Measurements from ENCODE around the gene ACTG2. TPM values are rescaled to one million over a fixed set of nuclear protein-coding genes. Genes with fewer than 3 reads are reported as not detected.
"Not testable (repeated sequence)": the region's sequence is repeated elsewhere in the genome, so short reads cannot be mapped to it uniquely, and the experiment has no call there.

Gene ACTG2
- total RNA-seq, 2 experiments from 2014 or later = not detected

DNA sequence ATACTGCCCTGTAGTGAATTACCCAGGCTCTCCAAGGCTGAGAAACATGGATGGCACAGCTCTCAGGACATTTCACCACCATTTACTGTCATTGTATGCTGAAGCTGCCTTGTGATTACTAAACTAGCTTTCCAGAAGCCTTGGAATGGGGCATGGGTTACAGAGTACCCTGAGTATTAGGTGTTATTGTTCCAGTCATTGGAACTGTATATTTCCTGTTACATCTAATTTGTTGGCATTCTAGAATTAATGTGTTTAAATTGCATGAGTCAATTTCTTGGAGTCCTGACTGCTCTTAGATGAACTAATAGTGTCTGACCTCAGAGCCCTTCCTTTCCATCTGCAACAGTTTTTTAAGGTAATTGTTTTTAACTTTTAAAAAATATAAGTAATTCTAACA is 42.8 kb downstream of the ACTG2 start:
- Mint-ChIP-seq H3K4me3 (no peak overlapping the region), H3K27ac (no peak overlapping the region), H3K9me3 (no peaks in the 10 kb centered on the region), H3K4me1 (peaks cover 70% of the 10 kb centered on the region), H3K27me3 (no peaks in the 10 kb centered on the region), H3K36me3 (ENCODE audit: low read depth) (peaks cover 76% of the 10 kb centered on the region)
- CTCF ChIA-PET = interaction anchor here (1.0 to 1.3 kb wide), 2 partner anchors 9 to 34 kb away, joined by 3 read pairs; no protein-coding TSS in a partner anchor
- POLR2A ChIA-PET = no interaction called here
- no peak for DNase-seq

DNA sequence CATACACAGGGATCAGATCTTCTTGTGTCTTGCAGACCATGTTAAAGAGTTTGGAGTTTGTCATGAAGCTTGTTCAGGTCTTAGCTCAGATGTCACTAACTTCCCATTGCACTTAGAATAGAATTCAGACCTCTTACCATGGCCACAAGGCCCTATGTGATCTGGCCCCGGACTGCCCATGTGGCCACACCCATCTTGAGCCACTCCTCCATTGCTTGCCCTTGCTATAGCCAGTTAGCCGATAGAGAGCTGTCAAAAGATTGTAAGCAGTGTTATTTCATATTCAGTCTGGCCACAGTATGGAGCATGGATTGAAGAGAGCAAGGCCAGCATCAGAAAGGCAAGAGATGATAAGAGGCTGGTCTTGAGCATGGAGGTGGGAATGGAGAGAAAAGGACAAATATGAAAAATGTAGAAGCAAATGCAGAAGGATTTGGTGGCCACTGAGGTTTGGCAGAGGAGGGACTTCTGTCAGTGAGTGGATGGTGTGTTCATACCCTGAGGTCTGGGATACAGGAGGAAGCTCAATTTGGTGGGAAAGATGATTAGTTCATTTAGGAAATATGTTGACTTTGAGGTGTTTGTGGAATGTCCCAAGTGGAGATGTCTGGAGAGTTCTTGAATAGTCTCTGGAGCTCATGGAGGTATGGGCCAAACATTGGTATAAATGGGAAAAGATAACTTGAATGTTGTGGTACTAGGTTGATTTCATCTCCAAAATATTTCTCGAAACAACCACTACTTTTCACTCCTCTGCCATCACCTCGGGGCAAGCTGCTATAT is 44.5 kb downstream of the ACTG2 start:
- H3K27ac Mint-ChIP-seq = no peak overlapping the region
- H3K27me3 Mint-ChIP-seq = no peaks in the 10 kb centered on the region
- H3K4me1 Mint-ChIP-seq = peaks cover 62% of the 10 kb centered on the region
- POLR2A ChIA-PET = no interaction called here
- DNase-seq = no peak
- CTCF ChIA-PET = interaction anchor here (0.6 to 1.5 kb wide), 4 partner anchors 12 to 48 kb away, joined by 3 to 7 read pairs (median 5); partner anchors contain the start of gene TET3
- H3K4me3 Mint-ChIP-seq = no peak overlapping the region
- H3K9me3 Mint-ChIP-seq = no peaks in the 10 kb centered on the region
- peaks cover 70% of the 10 kb centered on the region for H3K36me3 Mint-ChIP-seq (ENCODE audit: low read depth)

DNA sequence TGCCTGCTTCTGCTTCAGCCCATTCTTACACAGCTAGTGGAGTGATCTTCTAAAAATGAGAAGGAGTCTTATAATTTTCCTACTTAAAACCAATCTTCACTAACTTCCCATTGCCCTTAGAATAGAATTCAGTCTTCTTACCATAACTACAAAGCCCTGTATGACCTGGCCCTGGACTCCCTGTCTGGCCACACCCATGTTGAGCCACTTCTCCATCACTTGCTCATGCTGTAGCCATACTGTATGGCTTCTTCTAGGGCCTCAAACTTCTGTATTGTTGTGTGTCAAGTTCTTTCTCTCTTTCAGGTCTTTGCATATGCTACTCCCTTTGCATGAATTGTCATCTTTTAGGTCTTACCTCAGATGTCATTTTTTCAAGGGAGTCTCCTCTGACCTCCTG is 45.1 kb downstream of the ACTG2 start:
- Mint-ChIP-seq H3K36me3 (ENCODE audit: low read depth) (peaks cover 68% of the 10 kb centered on the region), H3K27ac (no peak overlapping the region), H3K27me3 (no peaks in the 10 kb centered on the region), H3K4me3 (no peak overlapping the region), H3K4me1 (peaks cover 59% of the 10 kb centered on the region), H3K9me3 (no peaks in the 10 kb centered on the region)
- POLR2A ChIA-PET = no interaction called here
- no peak for DNase-seq
- CTCF ChIA-PET = interaction anchor here (0.9 to 1.5 kb wide), 2 partner anchors 14 to 47 kb away, joined by 3 to 4 read pairs; partner anchors contain the start of gene TET3

DNA sequence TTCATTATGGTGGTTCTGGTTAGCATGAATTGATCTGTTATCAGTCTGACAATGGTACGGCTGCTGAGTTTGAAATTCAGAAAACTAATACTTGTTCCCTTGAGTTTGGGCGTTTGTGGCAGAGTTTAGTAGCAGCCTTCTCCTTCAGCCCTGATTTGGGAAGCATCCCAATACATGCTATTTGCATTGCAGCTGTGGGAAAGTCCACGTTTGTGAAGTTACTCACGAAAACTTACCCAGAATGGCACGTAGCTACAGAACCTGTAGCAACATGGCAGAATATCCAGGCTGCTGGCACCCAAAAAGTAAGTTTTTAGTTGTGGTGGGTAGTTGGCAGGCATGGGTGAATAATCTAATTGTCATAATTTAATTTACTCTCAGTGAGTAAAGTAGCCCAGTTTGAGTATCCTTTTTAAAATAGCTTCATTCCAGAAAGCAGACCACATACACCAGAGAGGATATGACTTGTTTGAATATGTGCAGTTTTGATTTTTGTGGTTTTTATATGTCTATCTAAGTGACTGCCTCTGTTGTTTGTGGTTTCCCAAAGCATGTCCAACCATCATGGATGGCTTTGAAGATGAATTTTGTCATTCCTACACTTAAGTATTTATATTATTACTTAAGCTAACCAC is 46.0 kb downstream of the ACTG2 start:
- Mint-ChIP-seq H3K27ac (no peak overlapping the region), H3K27me3 (no peaks in the 10 kb centered on the region), H3K4me1 (peaks cover 55% of the 10 kb centered on the region), H3K36me3 (ENCODE audit: low read depth) (peaks cover 65% of the 10 kb centered on the region), H3K4me3 (no peak overlapping the region), H3K9me3 (no peaks in the 10 kb centered on the region)
- POLR2A ChIA-PET = no interaction called here
- DNase-seq = no peak
- CTCF ChIA-PET = interaction anchor here (0.6 to 0.8 kb wide), 2 partner anchors 23 to 32 kb away, joined by 4 to 5 read pairs; no protein-coding TSS in a partner anchor

DNA sequence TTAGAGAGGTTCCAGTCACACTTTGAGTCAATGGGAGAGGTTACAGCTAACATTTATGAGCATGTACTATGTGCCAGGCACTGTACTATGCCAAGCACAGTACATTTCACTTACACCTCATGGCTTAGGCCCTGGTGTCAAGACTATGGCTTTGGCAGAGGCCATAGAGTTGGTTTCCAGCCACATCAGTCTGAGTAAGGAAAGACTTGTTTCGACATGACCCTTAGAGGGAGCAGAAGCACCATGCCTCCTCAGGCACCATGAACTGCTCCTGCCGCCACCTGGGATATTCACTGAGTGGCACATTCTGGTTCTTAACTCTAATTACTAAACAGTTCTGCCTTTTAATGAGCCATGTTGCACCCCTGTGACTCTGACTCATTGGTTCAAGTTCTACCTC is 46.6 kb downstream of the ACTG2 start:
- Mint-ChIP-seq H3K27ac (no peak overlapping the region), H3K27me3 (no peaks in the 10 kb centered on the region), H3K4me1 (peaks cover 56% of the 10 kb centered on the region), H3K36me3 (ENCODE audit: low read depth) (peaks cover 64% of the 10 kb centered on the region), H3K4me3 (no peak overlapping the region), H3K9me3 (no peaks in the 10 kb centered on the region)
- DNase-seq = peak; percentile 27
- ChIA-PET CTCF (interaction anchor here (0.8 kb wide), 1 partner anchor 31 kb away, joined by 4 read pairs; no protein-coding TSS in a partner anchor), POLR2A (no interaction called here)

DNA sequence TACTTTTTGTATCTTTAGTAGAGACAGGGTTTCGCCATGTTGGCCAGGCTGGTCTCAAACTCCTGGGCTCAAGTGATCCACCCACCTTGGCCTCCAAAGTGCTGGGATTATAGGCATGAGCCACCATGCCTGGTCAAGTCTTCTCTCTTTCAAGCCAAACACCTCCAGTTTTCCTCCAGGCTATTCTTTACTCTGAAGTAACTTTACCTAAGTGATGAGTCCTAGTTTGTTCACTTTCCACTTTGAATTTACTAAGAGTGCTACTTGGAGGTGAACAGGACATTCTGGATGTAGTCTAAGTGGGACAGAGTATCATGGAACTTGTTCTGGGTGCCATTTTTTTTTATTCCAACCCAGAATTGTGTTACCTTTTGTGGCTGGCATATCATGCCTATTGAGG is 47.3 kb downstream of the ACTG2 start:
- DNase-seq, H3K4me3 Mint-ChIP-seq, H3K9me3 Mint-ChIP-seq, H3K27me3 Mint-ChIP-seq, CTCF ChIA-PET, POLR2A ChIA-PET, H3K27ac Mint-ChIP-seq: not testable (repeated sequence)
- H3K36me3 Mint-ChIP-seq (ENCODE audit: low read depth) = peaks cover 70% of the 10 kb centered on the region
- peaks cover 60% of the 10 kb centered on the region for H3K4me1 Mint-ChIP-seq

DNA sequence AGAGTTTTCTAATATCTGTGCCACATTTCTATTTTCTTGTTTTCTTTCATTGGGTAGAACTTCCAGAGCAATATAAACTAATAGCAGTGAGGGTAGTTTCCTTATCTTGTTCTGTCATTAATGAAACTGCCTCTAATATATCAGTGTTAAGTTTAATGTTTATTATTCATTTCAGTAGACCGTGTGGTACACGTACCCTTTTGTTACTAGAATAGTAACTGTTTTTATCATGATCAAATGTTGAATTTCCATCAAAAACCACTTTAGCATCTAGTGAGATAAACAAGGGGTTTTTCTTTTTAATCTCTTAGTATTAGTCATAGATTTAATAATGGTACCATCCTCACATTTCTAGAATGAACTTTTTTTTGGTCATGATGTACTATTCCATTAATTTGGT is 49.9 kb downstream of the ACTG2 start:
- H3K4me1 Mint-ChIP-seq = peaks cover 52% of the 10 kb centered on the region
- H3K27me3 Mint-ChIP-seq = no peaks in the 10 kb centered on the region
- ChIA-PET CTCF (no interaction called here), POLR2A (no interaction called here)
- H3K4me3 Mint-ChIP-seq = no peak overlapping the region
- no peak for DNase-seq
- peaks cover 64% of the 10 kb centered on the region for H3K36me3 Mint-ChIP-seq (ENCODE audit: low read depth)
- no peaks in the 10 kb centered on the region for H3K9me3 Mint-ChIP-seq
- no peak overlapping the region for H3K27ac Mint-ChIP-seq

DNA sequence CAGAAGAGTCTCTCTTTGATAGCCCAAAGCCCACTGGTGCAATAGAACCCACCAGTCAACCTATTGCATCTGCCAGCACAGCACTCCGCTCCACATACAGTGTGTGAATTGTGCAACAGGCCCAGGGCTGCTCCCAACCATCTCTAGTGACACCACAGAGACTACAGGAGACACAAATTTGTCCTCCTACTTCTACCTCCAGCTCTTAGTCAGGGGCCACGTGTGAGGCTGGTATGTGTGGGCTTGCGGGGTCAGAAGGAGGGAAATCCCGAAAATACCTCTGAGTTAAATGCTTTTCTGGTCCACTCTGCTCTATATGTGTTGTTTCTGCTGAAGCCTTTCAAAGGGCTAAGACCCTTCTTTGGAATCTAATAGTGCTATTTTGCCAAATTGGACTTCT is 51.9 kb downstream of the ACTG2 start:
- no peak overlapping the region for H3K4me3 Mint-ChIP-seq
- peaks cover 52% of the 10 kb centered on the region for H3K4me1 Mint-ChIP-seq
- H3K27ac Mint-ChIP-seq = no peak overlapping the region
- POLR2A ChIA-PET = no interaction called here
- CTCF ChIA-PET = interaction anchor here (1.4 kb wide), 1 partner anchor 10 kb away, joined by 3 read pairs; no protein-coding TSS in a partner anchor
- no peaks in the 10 kb centered on the region for H3K27me3 Mint-ChIP-seq
- no peak for DNase-seq
- no peaks in the 10 kb centered on the region for H3K9me3 Mint-ChIP-seq
- H3K36me3 Mint-ChIP-seq (ENCODE audit: low read depth) = peaks cover 57% of the 10 kb centered on the region

DNA sequence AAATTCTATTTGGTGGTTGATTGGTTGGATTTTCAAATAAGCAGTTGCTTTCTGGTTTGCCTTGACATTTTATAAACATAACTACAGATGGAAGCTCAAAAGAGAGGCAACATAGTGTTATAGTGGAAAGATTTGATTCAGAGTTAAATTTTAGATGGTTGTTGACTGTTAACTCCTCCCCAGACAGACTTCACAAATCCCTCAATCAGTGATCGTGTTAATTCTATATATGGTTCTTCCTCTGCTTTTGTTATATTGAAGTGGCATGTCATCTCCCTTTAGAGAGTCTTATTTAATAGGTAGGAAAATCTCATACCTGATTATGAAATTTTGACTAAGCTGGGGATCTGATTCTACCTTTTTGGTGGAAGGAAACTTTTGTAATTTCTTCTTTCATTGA is 53.4 kb downstream of the ACTG2 start:
- ChIA-PET POLR2A (no interaction called here), CTCF (interaction anchor here (0.6 kb wide), 1 partner anchor 95 kb away, joined by 5 read pairs; no protein-coding TSS in a partner anchor)
- peaks cover 54% of the 10 kb centered on the region for H3K36me3 Mint-ChIP-seq (ENCODE audit: low read depth)
- peaks cover 52% of the 10 kb centered on the region for H3K4me1 Mint-ChIP-seq
- H3K27ac Mint-ChIP-seq = no peak overlapping the region
- H3K4me3 Mint-ChIP-seq = no peak overlapping the region
- no peak for DNase-seq
- H3K27me3 Mint-ChIP-seq = no peaks in the 10 kb centered on the region
- no peaks in the 10 kb centered on the region for H3K9me3 Mint-ChIP-seq

DNA sequence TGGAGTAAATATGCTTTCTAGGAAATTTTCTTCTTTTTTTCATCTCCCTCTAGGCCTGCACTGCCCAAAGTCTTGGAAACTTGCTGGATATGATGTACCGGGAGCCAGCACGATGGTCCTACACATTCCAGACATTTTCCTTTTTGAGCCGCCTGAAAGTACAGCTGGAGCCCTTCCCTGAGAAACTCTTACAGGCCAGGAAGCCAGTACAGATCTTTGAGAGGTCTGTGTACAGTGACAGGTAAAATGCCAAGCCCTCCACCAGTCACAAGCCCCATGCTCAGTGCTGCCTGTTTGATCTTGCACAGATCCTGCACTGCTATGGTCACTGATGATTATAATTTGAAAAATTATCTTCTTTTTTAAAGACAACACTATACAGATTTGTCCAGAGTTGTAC is 53.9 kb downstream of the ACTG2 start:
- Mint-ChIP-seq H3K4me3 (no peak overlapping the region), H3K27me3 (no peaks in the 10 kb centered on the region), H3K36me3 (ENCODE audit: low read depth) (peaks cover 56% of the 10 kb centered on the region), H3K4me1 (peaks cover 50% of the 10 kb centered on the region), H3K27ac (no peak overlapping the region), H3K9me3 (no peaks in the 10 kb centered on the region)
- ChIA-PET POLR2A (interaction anchor here (0.6 kb wide), 1 partner anchor 254 kb away, joined by 6 read pairs; no protein-coding TSS in a partner anchor), CTCF (interaction anchor here (0.7 kb wide), 1 partner anchor 388 kb away, joined by 7 read pairs; no protein-coding TSS in a partner anchor)
- no peak for DNase-seq

DNA sequence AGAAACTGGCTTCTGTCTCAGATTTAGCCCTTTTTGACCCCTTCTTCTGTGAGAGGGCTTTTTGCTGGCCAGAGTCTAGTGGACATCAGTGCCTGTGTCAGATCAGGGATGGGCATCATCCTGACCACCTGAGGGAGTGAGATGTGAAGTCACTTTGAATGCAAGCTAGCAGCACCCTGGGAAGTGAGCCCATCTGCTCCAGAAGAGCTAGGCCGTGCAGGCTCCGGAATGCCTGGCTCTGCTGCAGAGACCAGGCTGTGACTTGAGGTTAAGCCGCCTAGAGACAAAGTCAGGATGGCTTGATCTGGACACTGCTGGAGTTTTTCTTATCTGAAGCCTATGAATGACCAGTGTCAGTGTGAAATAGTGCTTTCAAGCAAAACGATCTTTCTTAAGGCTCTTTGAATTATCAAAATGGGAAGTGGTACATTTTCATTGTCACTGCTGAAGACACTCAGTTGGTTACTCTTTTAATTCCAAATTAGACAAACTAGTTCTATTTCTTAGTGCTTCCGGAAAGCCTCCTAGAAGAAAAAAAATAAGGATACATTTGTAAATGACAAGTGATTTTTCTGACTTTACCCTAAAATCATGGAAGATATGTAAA is 54.7 kb downstream of the ACTG2 start:
- ChIA-PET POLR2A (interaction anchor here (0.6 kb wide), 1 partner anchor 254 kb away, joined by 6 read pairs; no protein-coding TSS in a partner anchor), CTCF (interaction anchor here (1.4 kb wide), 1 partner anchor 40 kb away, joined by 3 read pairs; no protein-coding TSS in a partner anchor)
- peaks cover 55% of the 10 kb centered on the region for H3K4me1 Mint-ChIP-seq
- no peak overlapping the region for H3K4me3 Mint-ChIP-seq
- H3K36me3 Mint-ChIP-seq (ENCODE audit: low read depth) = peaks cover 63% of the 10 kb centered on the region
- H3K9me3 Mint-ChIP-seq = no peaks in the 10 kb centered on the region
- H3K27ac Mint-ChIP-seq = peak overlapping the region; percentile 37
- DNase-seq = no peak
- no peaks in the 10 kb centered on the region for H3K27me3 Mint-ChIP-seq

DNA sequence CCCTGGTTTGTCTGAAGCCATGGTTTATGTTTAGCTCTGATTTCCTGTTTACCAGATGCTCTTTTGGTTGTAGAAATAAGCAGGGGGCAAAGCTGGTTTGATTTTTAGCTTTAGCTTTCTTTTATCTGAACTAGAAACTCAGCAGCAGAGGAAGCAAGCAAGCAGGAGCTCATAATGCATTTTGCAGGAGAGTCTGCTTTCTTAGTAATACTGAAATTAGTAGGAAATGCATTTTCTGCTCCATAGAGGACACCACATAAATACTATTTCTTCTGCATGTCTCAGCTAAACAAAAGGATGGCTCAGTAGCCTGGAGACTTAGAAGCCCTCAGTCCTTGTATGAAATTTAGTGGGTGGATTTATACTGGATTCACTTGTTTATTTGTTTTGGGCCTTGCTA is 57.0 kb downstream of the ACTG2 start:
- Mint-ChIP-seq H3K36me3 (ENCODE audit: low read depth) (peaks cover 62% of the 10 kb centered on the region), H3K27ac (no peak overlapping the region), H3K4me1 (peaks cover 49% of the 10 kb centered on the region), H3K4me3 (no peak overlapping the region), H3K27me3 (no peaks in the 10 kb centered on the region), H3K9me3 (no peaks in the 10 kb centered on the region)
- CTCF ChIA-PET = interaction anchor here (1.4 kb wide), 1 partner anchor 13 kb away, joined by 6 read pairs; no protein-coding TSS in a partner anchor
- no peak for DNase-seq
- POLR2A ChIA-PET = no interaction called here

Measured in activated CD4-positive, alpha-beta T cell treated with anti-CD3 and anti-CD28 coated beads, Interleukin-2, amount 10 ng/mL, durations not matched to agents 7 days and 5 days (primary cell).